Measurements from ENCODE around the gene C2orf49. TPM values are rescaled to one million over a fixed set of nuclear protein-coding genes. Genes with fewer than 3 reads are reported as not detected.
"Not testable (repeated sequence)": the region's sequence is repeated elsewhere in the genome, so short reads cannot be mapped to it uniquely, and the experiment has no call there.

The C2orf49 gene
- total RNA-seq, 6 experiments from 2014 or later = 17.7 to 25.4 (median 20.0) TPM

GRCh38 chr2:105325389-105325963, 11.9 kb upstream of the C2orf49 start:
- H3K4me3 Mint-ChIP-seq = peak overlapping the region; percentile 77
- peaks cover 85% of the 10 kb centered on the region for H3K4me1 Mint-ChIP-seq (ENCODE audit: low read depth)
- DNase-seq = peak; percentile 76
- no peaks in the 10 kb centered on the region for H3K9me3 Mint-ChIP-seq
- peaks cover 7% of the 10 kb centered on the region; the same call in 1 of the 2 replicates for H3K36me3 Mint-ChIP-seq (ENCODE audit: low read depth)
- no peak for TF ChIP-seq CTCF (IDR thresholded peaks at IDR 0.05)
- H3K27me3 Mint-ChIP-seq (ENCODE audit: insufficient read depth) = no peaks in the 10 kb centered on the region; the same call in 1 of the 2 replicates
- H3K27ac Mint-ChIP-seq = peak overlapping the region; percentile 97

- not testable (repeated sequence) for H3K4me3 Mint-ChIP-seq; DNase-seq; H3K36me3 Mint-ChIP-seq (ENCODE audit: low read depth); H3K27me3 Mint-ChIP-seq (ENCODE audit: insufficient read depth); H3K9me3 Mint-ChIP-seq
- H3K4me1 Mint-ChIP-seq (ENCODE audit: low read depth) = peaks cover 80% of the 10 kb centered on the region
- H3K27ac Mint-ChIP-seq = peak overlapping the region; percentile 77; the same call in 1 of the 2 replicates
Observed at GRCh38 chr2:105327271-105327670, 10.1 kb upstream of the C2orf49 start.

- H3K27me3 Mint-ChIP-seq (ENCODE audit: insufficient read depth) = no peaks in the 10 kb centered on the region; the same call in 1 of the 2 replicates
- DNase-seq = no peak
- peaks cover 3% of the 10 kb centered on the region; the same call in 1 of the 2 replicates for H3K36me3 Mint-ChIP-seq (ENCODE audit: low read depth)
- peaks cover 76% of the 10 kb centered on the region for H3K4me1 Mint-ChIP-seq (ENCODE audit: low read depth)
- no peak for TF ChIP-seq CTCF (IDR thresholded peaks at IDR 0.05)
- H3K9me3 Mint-ChIP-seq = no peaks in the 10 kb centered on the region
- H3K27ac Mint-ChIP-seq = peak overlapping the region; percentile 77
- H3K4me3 Mint-ChIP-seq = peak overlapping the region; percentile 89
Observed at GRCh38 chr2:105327690-105328089, 9.7 kb upstream of the C2orf49 start.

- peak; percentile 67 for DNase-seq
- Mint-ChIP-seq H3K27ac (peak overlapping the region; percentile 77), H3K4me1 (ENCODE audit: low read depth) (peaks cover 67% of the 10 kb centered on the region), H3K36me3 (ENCODE audit: low read depth) (no peaks in the 10 kb centered on the region), H3K27me3 (ENCODE audit: insufficient read depth) (no peaks in the 10 kb centered on the region; the same call in 1 of the 2 replicates), H3K9me3 (no peaks in the 10 kb centered on the region), H3K4me3 (peak overlapping the region; percentile 89)
- no peak for TF ChIP-seq CTCF (IDR thresholded peaks at IDR 0.05)
Observed at GRCh38 chr2:105328281-105329196, 8.8 kb upstream of the C2orf49 start.

GRCh38 chr2:105329197-105329554, 8.2 kb upstream of the C2orf49 start:
- TF ChIP-seq CTCF (IDR thresholded peaks at IDR 0.05) = no peak
- H3K27me3 Mint-ChIP-seq (ENCODE audit: insufficient read depth) = no peaks in the 10 kb centered on the region; the same call in 1 of the 2 replicates
- H3K4me1 Mint-ChIP-seq (ENCODE audit: low read depth) = peaks cover 61% of the 10 kb centered on the region
- DNase-seq = no peak
- no peaks in the 10 kb centered on the region; the same call in 1 of the 2 replicates for H3K36me3 Mint-ChIP-seq (ENCODE audit: low read depth)
- no peaks in the 10 kb centered on the region for H3K9me3 Mint-ChIP-seq
- H3K27ac Mint-ChIP-seq = peak overlapping the region; percentile 77
- H3K4me3 Mint-ChIP-seq = peak overlapping the region; percentile 89

All from HFFc6 (cell line).